Small intestine (tissue), 7 donors: ENCODE measurements around the gene ZNF740. TPM values are rescaled to one million over a fixed set of nuclear protein-coding genes. Genes with fewer than 3 reads are reported as not detected.

Source experiments
- DNase-seq, 2 donors: peaks; one replicate each; pipeline versions ENCODE4 v3.0.0 to v3.0.0-alpha.2; 2013
- FAIRE-seq: peaks from 2 replicates; lab custom pipeline; 2012; peaks lifted over from hg19 to GRCh38; lab: Jason Lieb, UNC
- H3K27ac ChIP-seq, 3 donors: one replicate each; pipeline ENCODE4 v1.5.1; 2013; ENCODE audit warnings: low read length in 2 of 3, mild to moderate bottlenecking in 2 of 3, control low read depth in 1 of 3, inconsistent platforms in 1 of 3, low read depth in 1 of 3, moderate library complexity in 1 of 3
- H3K27me3 ChIP-seq, 3 donors: one replicate each; pipeline ENCODE4 v1.6.1; 2013; ENCODE audit warnings: low read length in 3 of 3, inconsistent platforms in 1 of 3; ENCODE audit not compliant: control insufficient read depth in 3 of 3, insufficient read depth in 3 of 3
- H3K36me3 ChIP-seq, 3 donors: one replicate each; pipeline ENCODE4 v1.6.1; 2013; ENCODE audit warnings: low read length in 3 of 3, inconsistent platforms in 1 of 3, low read depth in 1 of 3, mild to moderate bottlenecking in 1 of 3, moderate library complexity in 1 of 3; ENCODE audit not compliant: control insufficient read depth in 3 of 3, insufficient read depth in 2 of 3
- H3K4me1 ChIP-seq, 3 donors: one replicate each; pipeline ENCODE4 v1.6.1; 2013; ENCODE audit warnings: low read length in 2 of 3, inconsistent platforms in 1 of 3, low read depth in 1 of 3, mild to moderate bottlenecking in 1 of 3, moderate library complexity in 1 of 3; ENCODE audit not compliant: control insufficient read depth in 3 of 3, insufficient read depth in 2 of 3
- H3K4me3 ChIP-seq, 3 donors: one replicate each; pipeline ENCODE4 v1.5.1; 2013; ENCODE audit warnings: low read length in 3 of 3, control low read depth in 1 of 3, inconsistent platforms in 1 of 3, low read depth in 1 of 3, mild to moderate bottlenecking in 1 of 3, moderate library complexity in 1 of 3
- H3K9me3 ChIP-seq, 2 donors: one replicate each; pipeline ENCODE4 v1.6.1; 2013; ENCODE audit warnings: low read depth in 1 of 2, low read length in 1 of 2; ENCODE audit not compliant: control insufficient read depth in 2 of 2, insufficient read depth in 1 of 2
- WGBS, 3 donors: extraction: QIAGEN DNeasy Blood & Tissue Kit; methylation state at CpG; one replicate each; pipeline ENCODE4 v1.1.7; 2013; 5-methylcytosine and 5-hydroxymethylcytosine counted together
- polyA plus RNA-seq, 4 donors: library from polyadenylated mRNA; stranded (reverse) in 3 of 4; unstranded in 1 of 4; fragments of 200-250 nt in 3 of 4; fragments of 120-200 nt in 1 of 4; gene quantifications; one replicate each; pipeline versions ENCODE4 v1.2.1 to v1.2.3, GENCODE V29; 2013
- donor health status: healthy with polysubstance abuse.
- donor health status: control.
- donor health status: control.
- donor health status: Bipolar disorder and iron deficiency.
- donor health status: healthy.

Gene ZNF740
- polyA plus RNA-seq, 4 donors = 2.9 to 23.4 (median 7.1) TPM

DNA sequence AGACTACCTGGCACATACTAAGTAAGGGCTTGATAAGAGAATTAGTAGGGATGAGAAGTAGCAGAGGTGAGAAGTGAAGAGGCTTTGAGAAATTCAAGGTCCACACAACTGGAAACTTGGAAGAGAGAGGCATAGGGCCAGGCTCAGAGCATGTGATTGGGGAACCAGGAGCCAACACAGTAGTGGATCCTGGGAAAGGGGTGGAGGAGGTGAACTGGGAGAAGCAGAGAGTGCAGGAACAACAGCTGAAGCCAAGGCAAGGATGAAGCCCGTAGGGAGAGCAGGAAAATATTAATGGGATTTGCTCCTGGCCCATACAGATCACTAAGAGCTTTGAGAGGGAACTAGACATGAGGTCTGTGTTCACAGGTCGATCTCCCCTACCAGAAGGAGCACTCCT is 27.9 kb downstream of the ZNF740 start:
- H3K27me3 ChIP-seq = no peaks in the 10 kb centered on the region
- peaks cover 0 to 5% (median 2%) of the 10 kb centered on the region in 3 donors for H3K4me1 ChIP-seq
- peak overlapping the region in 2 of 3 donors; percentile 8 to 74 for H3K27ac ChIP-seq
- no peak overlapping the region for H3K4me3 ChIP-seq
- WGBS, 3 donors = 43 to 82% (median 60%) methylated on average over 2 of the region's 2 CpGs
- H3K36me3 ChIP-seq = peaks cover 0 to 25% (median 4%) of the 10 kb centered on the region in 3 donors
- no peak for DNase-seq
- FAIRE-seq = no peak
- no peaks in the 10 kb centered on the region for H3K9me3 ChIP-seq

DNA sequence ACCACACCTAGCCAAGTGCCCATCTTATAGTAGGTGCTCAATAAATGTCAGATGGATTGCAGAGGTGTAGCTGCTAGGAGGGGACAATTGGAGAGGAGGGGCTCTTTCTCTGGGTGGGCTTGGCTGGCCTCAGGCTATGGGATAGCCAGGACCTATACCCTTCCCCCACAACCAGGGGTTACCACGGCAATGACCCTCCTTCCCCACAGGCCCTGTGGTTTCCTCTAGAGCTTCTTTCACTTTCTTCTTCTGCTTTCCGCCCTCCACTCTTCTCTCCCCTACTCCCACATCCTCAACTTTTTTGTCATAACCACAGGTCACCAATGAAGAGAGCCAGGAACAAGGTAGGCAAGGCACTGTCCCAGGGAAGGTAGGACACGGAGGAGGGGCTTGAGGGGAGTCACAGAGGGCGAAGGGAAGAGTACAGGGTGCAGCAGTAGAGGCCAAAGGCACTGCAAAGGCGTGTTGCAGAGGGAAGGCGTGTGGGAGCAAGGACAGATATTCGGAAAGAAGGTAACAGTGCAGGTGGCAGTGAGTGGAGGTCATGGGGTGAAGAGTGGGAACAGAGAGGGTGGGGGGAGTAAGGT is 28.4 kb downstream of the ZNF740 start:
- H3K9me3 ChIP-seq = no peaks in the 10 kb centered on the region
- FAIRE-seq (no peak), DNase-seq (peak in 1 of 2 donors; percentile 32)
- peak overlapping the region in 2 of 3 donors; percentile 27 to 74 for H3K27ac ChIP-seq
- peaks cover 0 to 5% (median 2%) of the 10 kb centered on the region in 3 donors for H3K4me1 ChIP-seq
- H3K36me3 ChIP-seq = peaks cover 0 to 30% (median 4%) of the 10 kb centered on the region in 3 donors
- 38 to 48% (median 40%) methylated on average over 7 of the region's 7 CpGs for WGBS, 3 donors
- no peak overlapping the region for H3K4me3 ChIP-seq
- no peaks in the 10 kb centered on the region for H3K27me3 ChIP-seq

DNA sequence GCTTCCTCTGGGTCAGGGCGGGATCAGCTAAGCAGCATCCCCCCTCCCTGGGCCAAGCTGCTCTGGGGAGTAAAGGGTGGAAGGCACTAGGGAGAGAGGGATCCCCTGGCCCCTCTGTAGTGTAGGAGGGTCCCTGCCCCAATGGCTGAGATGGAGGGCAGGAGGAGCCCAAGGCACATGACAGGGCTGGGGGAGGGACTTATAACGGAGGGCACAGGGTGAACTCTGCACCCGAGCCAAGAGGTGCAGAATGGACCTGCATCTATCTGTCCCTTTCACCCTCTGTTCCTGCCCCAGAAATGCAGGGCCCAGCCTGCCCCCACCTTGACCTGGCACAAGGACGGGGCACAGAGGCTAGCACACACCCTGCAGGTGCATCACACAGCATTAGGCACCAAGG is 30.3 kb downstream of the ZNF740 start:
- Histone ChIP-seq H3K9me3 (no peaks in the 10 kb centered on the region), H3K27me3 (no peaks in the 10 kb centered on the region), H3K36me3 (peaks cover 0 to 45% (median 4%) of the 10 kb centered on the region in 3 donors), H3K4me3 (no peak overlapping the region), H3K27ac (no peak overlapping the region), H3K4me1 (peaks cover 2 to 5% (median 3%) of the 10 kb centered on the region in 3 donors)
- DNase-seq = no peak
- WGBS, 3 donors = 37 to 60% (median 56%) methylated on average over 4 of the region's 4 CpGs
- FAIRE-seq = no peak

DNA sequence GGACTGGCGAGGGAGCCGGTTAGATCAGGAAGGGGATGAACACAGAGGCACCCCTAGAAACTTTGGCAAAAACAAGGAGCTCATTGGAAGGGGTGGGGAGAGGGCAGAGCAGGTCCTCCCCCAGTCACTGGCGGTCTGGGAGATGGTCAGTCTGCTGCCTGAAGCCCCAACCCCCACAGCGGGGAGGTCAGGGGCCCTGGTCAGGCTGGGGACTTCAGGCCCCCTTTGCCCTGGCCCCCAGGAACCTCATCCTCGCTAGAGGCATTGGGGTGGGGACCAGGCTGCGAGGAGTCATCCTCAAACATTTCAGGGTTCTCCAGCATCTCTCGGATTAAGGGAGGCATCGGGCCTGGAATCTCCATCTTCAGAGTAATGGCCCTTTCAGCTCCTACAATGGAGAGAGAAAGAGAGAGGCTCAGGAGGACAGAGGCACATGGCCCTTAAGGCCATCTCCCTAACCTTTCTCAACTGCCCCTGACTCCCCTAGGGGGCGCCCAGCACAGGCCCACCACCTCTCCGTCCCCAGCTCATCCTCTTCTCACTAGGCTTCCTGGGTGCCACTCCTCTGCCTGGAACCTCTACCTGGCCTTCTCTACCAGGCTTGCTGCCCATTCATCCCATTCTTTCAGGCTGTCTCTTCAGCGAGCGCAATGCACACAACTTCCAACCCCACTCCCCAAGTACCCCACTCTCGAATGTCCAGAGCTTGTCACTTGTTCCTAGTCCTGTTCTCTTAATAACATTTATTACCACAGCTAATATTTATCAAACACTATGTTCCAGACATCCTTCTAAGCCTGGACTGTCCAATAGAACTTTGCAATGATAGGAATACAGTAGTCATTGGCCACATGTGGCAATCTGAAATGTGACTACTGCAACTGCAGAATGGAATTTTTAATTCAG is 31.2 kb downstream of the ZNF740 start:
- Histone ChIP-seq H3K27ac (no peak overlapping the region), H3K36me3 (peaks cover 0 to 45% (median 4%) of the 10 kb centered on the region in 3 donors)
- FAIRE-seq = no peak

DNA sequence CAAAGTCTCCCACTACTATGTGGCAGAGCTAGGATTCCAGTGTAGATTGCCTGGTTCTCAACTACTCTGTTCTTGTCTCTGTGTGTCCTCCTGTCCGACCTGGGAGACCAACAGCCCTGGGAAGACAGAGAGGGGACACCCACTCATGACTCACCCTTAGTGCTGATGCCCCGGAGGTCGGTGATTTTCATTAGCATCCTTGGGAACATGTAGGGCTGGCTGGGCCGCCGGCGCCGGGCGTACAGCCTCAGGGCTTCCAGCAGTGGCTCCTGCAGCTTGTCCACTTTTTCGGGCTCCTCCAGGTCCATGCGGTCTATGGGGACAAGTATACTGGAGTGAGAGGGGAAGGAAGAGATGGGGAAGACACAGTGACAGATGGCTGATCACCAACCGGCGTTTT is 32.4 kb downstream of the ZNF740 start:
- Histone ChIP-seq H3K9me3 (no peaks in the 10 kb centered on the region), H3K4me1 (peaks cover 2 to 23% (median 10%) of the 10 kb centered on the region in 3 donors), H3K4me3 (no peak overlapping the region), H3K36me3 (peaks cover 0 to 45% (median 4%) of the 10 kb centered on the region in 3 donors), H3K27ac (no peak overlapping the region), H3K27me3 (no peaks in the 10 kb centered on the region)
- 38 to 53% (median 47%) methylated on average over 12 of the region's 12 CpGs for WGBS, 3 donors
- no peak for DNase-seq
- FAIRE-seq = no peak

More for the DNA sequence above, 31.2 kb downstream of the ZNF740 start:
- WGBS, 3 donors = 77 to 87% (median 79%) methylated on average over 13 of the region's 13 CpGs
- H3K27me3 ChIP-seq = no peaks in the 10 kb centered on the region
- DNase-seq = no peak
- H3K9me3 ChIP-seq = no peaks in the 10 kb centered on the region
- no peak overlapping the region for H3K4me3 ChIP-seq
- peaks cover 2 to 11% (median 5%) of the 10 kb centered on the region in 3 donors for H3K4me1 ChIP-seq

DNA sequence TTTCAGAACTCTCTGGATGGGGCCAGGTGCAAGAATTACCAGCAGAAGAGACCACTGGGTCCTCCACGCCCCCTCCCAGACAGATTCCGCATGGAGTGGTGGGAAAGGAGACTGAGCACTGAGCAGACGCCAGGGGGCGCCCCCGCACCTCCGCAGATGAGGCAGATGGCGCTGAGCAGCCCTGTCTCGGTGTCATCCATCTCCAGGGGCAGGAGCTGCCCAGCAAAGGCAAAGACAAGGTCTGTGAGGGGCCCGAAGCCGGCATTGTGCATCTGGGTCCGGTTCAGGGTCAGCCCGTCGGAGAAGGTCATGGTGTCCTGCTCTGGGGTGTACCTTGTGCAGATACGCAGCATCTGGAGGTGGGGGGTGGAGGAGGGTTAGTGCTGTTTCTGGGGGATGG is 32.8 kb downstream of the ZNF740 start:
- WGBS, 3 donors = 7 to 13% (median 11%) methylated on average over 11 to 14 of the region's 14 CpGs
- DNase-seq (peak; percentile 66 to 87), FAIRE-seq (no peak)
- no peaks in the 10 kb centered on the region for H3K27me3 ChIP-seq
- peaks cover 2 to 24% (median 10%) of the 10 kb centered on the region in 3 donors for H3K4me1 ChIP-seq
- peaks cover 0 to 45% (median 4%) of the 10 kb centered on the region in 3 donors for H3K36me3 ChIP-seq
- H3K4me3 ChIP-seq = no peak overlapping the region
- no peaks in the 10 kb centered on the region for H3K9me3 ChIP-seq
- H3K27ac ChIP-seq = no peak overlapping the region

DNA sequence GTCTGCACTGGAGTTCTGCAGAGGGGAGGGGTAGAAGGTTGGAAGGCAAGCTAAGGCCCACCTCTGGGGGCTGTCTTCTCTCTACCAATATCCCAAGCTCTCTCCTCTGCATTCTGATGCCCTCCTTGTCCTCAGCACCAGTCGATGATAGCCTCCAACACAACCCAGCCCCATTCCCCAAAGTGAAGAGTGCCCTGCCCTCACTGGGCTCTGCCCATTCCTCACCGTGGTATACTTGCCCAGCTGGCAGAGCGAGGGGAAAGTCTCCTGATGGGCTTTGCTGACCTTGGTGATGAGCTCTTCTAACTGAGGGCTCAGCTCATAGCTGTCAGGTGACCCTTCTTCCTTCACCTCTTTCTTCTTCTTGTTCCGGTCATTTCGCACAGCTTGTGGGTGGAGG is 33.7 kb downstream of the ZNF740 start:
- no peak overlapping the region for H3K4me3 ChIP-seq

DNA sequence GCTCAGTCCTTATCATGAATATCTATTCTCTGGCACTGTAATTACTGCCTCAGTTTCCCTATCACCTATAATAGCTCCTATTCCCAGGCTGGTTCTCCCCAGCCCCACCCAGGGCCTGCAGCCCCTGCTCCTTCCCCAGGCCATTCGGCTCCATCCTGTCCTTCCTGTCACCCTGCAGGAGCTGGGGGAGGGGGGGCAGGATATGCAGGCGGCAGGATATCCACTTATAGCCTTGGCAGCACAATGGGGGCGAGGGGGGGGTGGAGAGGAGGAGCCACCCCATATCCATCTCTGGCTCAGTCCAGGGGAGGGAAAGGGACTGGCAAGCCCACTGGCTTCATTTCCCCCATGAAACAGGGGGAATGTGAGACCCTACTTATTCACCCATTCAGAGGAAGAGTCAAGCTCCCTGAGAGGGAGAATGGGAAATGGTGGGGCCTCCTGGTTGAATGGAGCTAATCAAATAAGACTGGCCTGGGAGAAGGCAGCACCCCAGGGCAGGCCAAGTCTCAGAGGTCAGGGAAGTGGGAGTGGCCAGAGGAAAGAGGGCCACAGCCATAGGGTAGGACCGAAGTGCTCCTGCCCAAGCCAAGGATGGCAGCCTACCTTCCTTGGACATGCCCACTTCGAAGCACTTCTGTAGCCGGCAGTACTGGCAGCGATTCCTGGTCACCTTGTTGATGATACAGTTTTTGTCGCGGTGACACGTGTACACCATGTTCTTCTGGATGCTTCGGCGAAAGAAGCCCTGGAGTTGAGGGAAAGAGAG is 34.3 kb downstream of the ZNF740 start:
- no peak for FAIRE-seq
- Histone ChIP-seq H3K9me3 (no peaks in the 10 kb centered on the region), H3K36me3 (peaks cover 0 to 45% (median 4%) of the 10 kb centered on the region in 3 donors), H3K4me3 (no peak overlapping the region), H3K27me3 (peaks cover 0 to 8% (median 0%) of the 10 kb centered on the region in 3 donors), H3K4me1 (peaks cover 0 to 34% (median 6%) of the 10 kb centered on the region in 3 donors), H3K27ac (peak overlapping the region in 1 of 3 donors; percentile 21)
- no peak for DNase-seq
- WGBS, 3 donors = 75 to 86% (median 82%) methylated on average over 12 of the region's 12 CpGs

More for the DNA sequence above, 33.7 kb downstream of the ZNF740 start:
- DNase-seq = no peak
- FAIRE-seq = no peak
- Histone ChIP-seq H3K36me3 (peaks cover 0 to 45% (median 4%) of the 10 kb centered on the region in 3 donors), H3K9me3 (no peaks in the 10 kb centered on the region), H3K4me1 (peaks cover 0 to 28% (median 6%) of the 10 kb centered on the region in 3 donors), H3K27ac (no peak overlapping the region), H3K27me3 (peaks cover 0 to 2% (median 0%) of the 10 kb centered on the region in 3 donors)
- 78 to 82% (median 82%) methylated on average over 5 of the region's 5 CpGs for WGBS, 3 donors
